HG03196 (cell line): ENCODE data around the gene HSPB7.
"Not testable (repeated sequence)": the region's sequence is repeated elsewhere in the genome, so short reads cannot be mapped to it uniquely, and the experiment has no call there.

Source experiments
- ATAC-seq: cut with Tn5 transposase; IDR thresholded peaks from one replicate; pipeline ENCODE4 v1.9.1; 2021; ENCODE audit not compliant: unreplicated experiment

Gene HSPB7

GRCh38 chr1:16023050-16023653 lies 5.3 kb upstream of the HSPB7 start:
- ATAC-seq: no peak

DNA sequence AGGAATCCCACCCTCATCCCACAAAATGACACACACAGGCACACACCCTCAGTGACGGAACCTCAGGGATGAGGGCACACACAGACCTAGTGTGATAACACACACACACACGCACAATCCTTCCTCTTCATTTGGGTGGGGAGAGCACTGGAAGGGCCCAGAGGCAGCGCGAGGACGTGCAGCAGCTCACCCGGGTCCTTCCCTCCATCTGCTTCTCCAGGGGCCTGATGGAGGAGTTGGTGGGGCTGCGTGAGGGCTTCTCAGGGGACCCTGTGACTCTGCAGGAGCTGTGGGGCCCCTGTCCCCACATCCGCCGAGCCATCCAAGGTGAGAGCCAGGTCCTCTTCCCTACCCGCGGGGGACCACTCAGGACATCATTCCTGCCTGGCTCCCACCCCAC lies 4.5 kb upstream of the HSPB7 start:
- ATAC-seq: no peak

DNA sequence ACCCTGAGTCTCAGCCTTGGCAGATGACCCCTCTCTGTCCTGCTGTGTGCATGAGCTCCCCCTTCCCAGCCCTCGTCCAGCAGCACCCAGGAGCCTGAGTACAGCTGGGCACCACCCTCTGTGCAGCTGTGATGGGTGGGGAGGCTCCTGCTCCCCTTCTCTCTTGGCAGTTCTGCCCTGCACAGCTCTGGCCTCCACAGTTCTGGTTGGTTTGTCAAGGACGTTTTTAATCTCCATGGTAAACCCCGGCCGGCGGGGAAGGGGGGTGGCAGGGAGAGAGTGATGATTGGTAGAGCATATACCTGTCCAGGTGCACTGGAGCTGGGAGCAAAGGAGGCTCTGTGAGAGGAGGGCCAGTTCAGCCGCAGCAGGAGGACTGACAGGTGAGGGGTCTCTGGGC lies 3.8 kb upstream of the HSPB7 start, which contains the start of gene CLCNKA:
CLCNKA (plus strand) TSS at position 356 of the 400 bp plus-strand sequence. CDS start 584 bp downstream, outside the sequence.
- no peak for ATAC-seq

DNA sequence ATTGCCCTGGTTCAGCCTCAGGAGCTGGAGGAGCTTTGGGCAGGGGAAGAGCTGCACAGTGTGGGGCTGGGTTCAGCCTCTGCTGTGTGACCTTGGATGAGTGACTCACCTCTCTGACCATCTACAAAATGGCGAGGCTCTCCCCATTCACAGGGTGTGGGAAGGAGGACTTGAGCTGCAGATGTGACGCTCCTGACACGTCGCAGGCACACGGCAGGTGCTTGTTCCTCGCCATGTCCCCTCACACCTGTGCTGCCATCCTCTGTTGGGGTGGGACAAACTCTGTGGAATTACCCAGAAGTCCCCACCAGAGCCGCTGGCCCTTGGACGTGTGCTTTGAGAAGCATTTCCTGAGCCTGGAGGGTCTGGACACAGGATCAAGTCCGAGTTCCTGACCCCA lies 3.0 kb upstream of the HSPB7 start:
- ATAC-seq: not testable (repeated sequence)

DNA sequence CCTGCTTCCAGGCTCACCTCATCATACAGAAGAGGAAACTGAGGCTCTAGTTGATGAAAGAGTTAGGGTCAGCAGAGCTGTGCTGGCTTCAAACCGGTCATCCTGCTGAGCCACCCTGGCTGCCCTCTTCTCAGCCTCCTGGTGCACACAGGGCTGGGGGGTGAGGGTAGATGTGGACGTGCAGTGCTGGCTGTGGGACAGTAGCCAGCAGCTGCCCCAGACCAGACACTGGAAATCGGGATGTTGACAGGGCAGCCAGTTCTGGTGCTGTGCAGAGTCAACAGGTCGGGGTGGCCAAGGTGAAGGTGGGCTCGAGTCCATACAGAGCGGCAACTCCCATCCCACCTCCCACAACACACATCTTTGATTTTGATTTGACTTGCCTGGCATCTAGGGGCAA lies 2.5 kb upstream of the HSPB7 start:
- ATAC-seq: no peak

DNA sequence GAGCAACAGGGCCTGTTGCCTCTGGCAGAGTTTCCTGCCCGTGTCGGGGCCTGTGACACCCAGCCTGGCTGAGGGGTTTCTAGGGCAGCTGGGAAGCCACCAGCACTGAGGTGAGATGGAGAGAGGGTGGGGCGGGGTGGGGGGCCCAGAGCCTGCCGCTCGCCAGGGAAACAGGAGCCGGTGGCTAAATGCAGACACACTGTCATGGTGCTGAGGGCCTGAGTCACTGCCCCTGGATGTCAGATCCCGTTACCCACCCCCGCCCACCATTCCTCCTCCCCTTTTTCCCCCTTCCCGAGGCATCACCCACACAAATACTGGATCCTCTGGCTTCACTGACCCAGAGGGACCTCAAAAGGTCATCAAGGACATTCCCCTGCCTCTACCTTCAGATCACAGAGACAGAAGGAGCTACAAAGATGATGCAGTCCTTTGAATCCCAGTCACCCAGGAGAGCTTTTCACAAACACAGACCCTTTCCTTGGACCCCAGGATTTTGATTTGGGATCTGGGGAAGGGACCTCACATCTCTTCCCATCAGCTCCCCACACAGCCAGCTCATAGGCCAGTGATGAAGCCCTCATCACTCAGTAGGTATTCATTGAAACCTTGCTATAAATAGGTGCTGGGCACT lies 1.9 kb upstream of the HSPB7 start:
- ATAC-seq: no peak

DNA sequence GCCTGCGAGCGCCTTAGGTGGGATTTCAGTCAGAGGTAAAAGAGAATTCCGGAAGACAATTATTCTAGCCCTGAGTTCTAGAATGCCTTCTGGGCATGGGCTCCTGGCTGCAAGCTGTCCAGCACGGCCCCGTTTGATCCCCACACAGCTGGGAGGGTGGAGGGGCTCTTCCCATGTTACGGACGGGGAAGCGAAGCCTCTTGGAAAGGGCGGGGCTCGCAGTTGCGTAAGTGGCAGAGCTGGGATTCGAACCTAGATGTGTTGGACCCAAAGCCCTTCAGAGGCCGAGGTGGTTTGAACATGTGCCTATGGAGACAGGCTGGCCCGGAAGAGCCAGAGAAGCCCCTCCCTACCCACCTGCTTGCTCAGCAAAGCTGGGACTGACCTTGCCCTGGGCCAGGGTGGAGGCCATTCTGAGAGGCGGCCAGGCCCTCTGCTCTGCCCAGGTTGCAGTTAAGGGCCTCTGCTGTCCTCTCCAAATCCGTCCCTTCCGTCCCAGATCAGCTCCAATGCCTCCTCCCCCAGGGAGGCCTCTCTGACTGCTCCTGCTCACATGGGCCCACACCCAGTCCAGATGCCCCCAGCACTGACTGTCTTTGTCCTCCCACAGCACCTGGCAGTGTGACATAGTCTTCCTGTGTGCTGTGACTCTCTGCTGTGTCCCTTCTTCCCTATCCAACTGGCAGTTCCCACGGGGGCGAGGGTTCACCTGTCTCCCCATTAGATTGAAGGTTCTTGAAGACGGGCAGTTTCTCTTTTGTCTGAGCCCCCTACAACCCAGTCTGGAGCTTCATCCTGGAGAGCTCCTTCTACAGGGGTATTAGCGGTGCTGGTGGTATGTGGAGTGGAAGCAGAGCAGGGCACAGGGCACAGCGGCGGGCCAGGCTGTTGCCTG lies 1.2 kb upstream of the HSPB7 start:
- ATAC-seq: no peak

- ATAC-seq: no peak
These were observed 465 bp upstream of the HSPB7 start for GRCh38 chr1:16018308-16018707.

DNA sequence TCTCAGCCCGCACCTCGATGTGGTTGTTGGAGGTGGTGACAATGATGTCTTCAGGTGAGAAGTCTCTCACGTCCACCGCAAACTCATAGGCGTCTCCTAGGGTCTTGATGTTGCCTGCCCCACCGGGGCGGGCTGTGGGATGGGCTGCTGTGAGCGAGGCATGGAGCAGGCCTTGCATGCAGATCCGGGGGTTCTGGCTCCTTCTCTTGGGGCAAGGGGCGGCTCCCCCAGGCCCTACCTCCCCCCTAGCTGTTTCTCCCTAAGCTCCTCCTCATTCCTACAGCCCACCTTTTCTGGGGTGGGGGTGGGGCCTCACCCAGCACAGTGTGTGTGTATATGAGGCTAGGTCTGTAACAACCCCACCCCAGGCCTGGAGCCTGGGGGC lies 775 bp downstream of the HSPB7 start:
- no peak for ATAC-seq

- no peak for ATAC-seq
These were observed 1.6 kb downstream of the HSPB7 start for GRCh38 chr1:16015960-16016901.

- no peak for ATAC-seq
These were observed 2.4 kb downstream of the HSPB7 start for GRCh38 chr1:16015491-16015890.

DNA sequence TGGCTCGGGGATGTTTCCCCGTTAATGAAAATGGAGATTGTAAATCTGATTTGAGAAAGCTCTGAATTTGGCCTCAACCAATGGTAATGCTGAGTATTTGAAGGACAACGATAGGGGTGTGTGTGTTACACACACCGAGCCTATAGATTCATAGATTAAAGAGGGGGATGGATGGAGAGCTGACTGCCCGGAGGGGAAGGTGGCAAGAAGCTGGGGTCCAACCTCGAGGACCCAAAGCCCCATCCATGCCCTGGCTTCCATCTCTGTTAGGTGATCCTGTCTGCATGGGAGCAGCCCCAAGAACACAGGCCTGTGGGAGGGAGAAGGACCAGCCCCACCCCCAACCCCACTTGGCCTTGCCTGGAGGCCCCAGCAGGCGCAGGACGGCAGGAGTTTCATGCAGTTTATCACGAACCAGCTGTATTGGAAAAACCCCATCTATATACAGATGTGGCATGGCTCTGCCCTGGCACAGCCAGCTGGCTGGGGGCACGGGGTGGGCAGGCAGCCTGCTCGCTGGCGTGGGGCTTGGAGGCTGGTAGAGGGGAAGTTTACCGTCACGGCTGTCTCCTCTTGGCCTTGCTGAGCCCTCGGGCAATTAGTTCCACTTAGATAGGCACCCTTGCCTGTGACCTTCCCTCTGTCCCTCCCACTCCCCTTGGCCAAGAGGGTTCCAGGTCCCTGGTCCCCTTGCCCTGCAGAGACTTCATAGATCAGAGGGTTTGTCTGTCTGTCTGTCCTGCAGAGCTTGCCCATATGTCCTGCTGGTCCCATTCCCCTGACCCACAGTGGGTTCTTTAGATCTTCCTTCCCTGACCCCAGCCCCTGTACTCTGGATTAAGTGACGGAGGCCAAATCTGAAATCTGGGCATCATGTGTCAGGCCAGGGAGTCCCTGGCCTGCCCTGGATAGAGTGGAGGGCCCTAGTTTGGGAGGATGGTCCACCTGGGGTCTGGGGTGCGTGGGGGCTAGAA lies 3.0 kb downstream of the HSPB7 start:
- ATAC-seq: no peak

DNA sequence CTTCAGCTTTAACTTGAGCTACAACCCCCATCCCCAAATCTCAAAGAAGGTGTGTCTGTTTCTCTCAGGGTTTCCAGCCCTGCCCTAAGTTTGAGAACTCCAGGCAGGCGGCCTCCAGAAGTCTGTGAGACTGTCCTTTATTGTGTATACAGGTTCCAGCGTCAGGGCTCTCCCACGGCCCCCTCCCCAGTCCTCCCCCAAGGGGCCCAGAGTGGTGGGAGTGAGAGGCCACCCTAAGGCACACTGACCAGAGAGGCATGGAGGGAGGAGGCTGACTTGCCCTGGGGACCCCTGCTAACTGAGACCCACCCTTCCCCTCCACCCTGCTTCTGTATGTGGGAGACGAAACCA lies 4.0 kb downstream of the HSPB7 start:
- ATAC-seq: no peak

DNA sequence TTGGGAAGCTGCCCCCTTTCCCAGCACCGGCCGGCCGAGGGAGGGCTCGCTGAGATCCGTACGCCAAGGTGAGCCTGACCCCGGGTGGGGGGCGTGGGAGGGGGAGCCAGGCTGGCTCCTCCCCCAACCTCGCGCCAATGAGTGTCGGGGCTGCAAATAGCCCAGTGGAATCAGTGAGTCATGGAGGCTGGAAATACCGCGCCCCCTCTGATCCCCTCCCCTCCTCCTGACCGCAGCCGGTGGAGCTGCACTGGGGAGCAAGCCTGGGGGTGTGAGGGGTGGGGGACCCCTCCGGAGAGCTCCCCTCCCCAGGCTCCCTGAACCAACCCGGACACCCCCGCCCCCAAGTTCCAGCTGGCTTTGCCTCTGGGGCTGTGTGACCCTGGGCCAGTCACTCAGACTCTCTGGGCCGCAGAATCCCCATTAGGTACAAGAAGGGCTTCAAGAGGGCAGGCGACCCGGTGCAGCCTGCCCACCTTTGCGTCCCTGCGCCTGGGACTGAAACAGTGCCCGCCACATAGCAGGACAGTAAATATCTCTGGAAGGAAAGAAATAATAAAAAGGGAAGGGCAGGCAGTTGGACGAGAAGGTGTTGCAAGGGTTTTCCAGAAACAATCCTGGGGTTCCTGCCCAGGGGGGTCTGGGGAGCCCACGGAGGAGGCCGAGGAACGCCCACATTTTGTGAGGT lies 4.5 kb downstream of the HSPB7 start:
- no peak for ATAC-seq

GRCh38 chr1:16012590-16013219 lies 5.1 kb downstream of the HSPB7 start:
- no peak for ATAC-seq

DNA sequence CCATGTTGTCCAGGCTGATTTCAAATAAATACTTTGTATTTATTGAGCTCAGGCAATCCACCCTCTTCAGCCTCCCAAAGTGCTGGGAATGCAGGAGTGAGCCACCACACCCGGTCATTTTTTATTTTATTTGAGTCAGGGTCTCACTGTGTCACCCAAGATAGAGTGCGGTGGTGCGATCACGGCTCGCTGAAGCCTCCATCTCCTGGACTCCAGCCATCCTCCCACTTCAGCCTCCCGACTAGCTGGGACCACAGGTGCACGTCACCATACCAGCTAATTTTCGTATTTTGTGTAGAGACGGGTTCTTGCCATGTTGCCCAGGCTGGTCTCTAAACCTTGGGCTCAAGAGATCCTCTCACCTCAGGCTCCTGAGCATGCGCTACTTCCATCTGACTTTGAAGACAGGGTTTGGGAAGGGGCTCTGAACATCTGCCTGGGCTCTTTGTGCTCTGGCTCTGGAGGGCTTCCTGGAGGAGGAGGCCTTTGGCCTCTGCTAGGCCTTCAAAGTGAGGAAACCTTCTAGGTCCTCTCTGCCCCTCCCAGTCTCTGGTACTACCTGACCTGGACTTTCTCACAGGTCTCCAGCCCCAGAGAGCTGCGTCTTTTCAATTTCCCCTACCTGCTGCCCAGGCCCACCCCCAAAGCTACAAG lies 5.8 kb downstream of the HSPB7 start:
- ATAC-seq: no peak

DNA sequence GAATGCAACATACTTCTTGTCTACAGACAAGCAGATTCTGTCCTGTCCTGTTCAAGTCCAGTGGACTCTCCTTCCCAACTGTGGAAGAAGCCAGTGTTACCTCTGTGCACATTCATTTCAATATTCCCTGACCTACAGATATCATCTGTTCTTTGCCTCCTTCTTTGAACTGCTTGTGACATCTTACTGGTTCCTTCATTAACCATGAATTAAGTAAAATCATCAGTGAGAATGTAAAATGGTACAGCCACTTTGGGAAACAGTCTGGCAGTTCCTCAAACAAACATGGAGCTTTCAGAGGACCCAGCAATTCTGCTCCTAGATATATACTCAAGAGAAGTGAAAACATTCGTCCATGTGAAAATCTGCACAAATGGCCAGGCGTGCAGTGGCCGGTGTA lies 7.0 kb downstream of the HSPB7 start:
- ATAC-seq: no peak

DNA sequence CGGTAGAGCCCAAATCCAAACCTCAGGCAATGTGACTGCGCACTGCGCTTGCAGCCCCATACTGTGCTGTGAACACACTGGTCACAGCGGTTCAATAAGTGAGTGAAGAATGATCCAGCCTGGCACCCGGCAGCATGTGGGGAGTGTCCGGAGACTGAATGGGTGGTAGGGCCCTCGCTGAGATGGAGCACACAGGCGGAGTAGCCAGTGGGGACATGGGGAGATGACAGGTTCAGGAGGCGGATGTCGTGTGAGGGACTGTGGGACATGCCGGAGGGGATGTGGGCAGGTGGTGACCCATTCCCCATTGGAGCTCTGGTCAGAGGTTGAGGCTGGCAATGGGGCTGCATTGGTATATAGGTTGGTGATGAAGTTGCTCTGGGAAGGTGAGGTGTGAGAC lies 8.2 kb downstream of the HSPB7 start:
- ATAC-seq: no peak
